Body of pancreas (tissue), 4 donors: ENCODE data around the gene ISX.

Experiments
- CTCF ChIP-seq, 7 experiments: fragments of 450-650 bp in 4 of 7; fragments of 200-600 bp in 3 of 7; sonication (generic) in 3 of 7; IDR thresholded peaks; one replicate each; pipeline ENCODE4 v1.5.1; 2016 to 2019; ENCODE audit warnings: antibody characterized with exemption in 7 of 7
- POLR2A ChIP-seq, 3 donors: fragments of 450-650 bp; IDR thresholded peaks; one replicate each; pipeline ENCODE4 v1.6.1; 2016; ENCODE audit warnings: antibody characterized with exemption in 3 of 3, mild to moderate bottlenecking in 2 of 3

DNA sequence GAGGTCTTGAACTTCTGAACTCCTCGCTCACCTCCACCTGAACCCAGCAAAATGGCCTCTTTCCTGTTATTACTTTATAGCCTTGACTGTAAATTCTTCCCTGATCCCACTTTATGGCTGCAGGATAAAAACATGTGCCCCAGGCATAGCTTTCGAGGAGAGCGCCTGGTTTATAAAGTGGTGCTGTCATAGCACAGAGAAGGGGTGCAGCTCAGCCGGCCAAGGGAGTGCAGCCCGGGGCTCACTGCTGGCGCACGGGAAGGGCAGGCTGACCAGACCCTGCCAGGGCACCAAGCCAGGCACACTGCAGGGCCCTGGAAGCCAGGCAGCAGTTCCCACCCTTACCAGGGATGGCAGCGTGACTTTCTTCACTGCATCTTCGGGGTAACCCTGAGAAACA lies 50.9 kb downstream of the ISX start:
- TF ChIP-seq CTCF (IDR thresholded peaks at IDR 0.05) (no peak), POLR2A (IDR thresholded peaks at IDR 0.05) (no peak)
